Stomach smooth muscle (tissue), 2 donors: Measurements from ENCODE around the gene EIF2B1.
A peak's percentile ranks its signal among the peaks of the same experiment; 100 is the strongest.
"Not testable (repeated sequence)": the region's sequence is repeated elsewhere in the genome, so short reads cannot be mapped to it uniquely, and the experiment has no call there.

Source experiments
- H3K27ac ChIP-seq: one replicate; pipeline ENCODE4 v1.7.0; 2013; ENCODE audit warnings: mild to moderate bottlenecking, low read length, inconsistent platforms
- H3K27me3 ChIP-seq, 2 donors: one replicate each; pipeline ENCODE4 v1.7.0; 2013; ENCODE audit warnings: low read length in 2 of 2; ENCODE audit not compliant: insufficient read depth in 2 of 2, control insufficient read depth in 1 of 2
- H3K36me3 ChIP-seq, 2 donors: one replicate each; pipeline ENCODE4 v1.7.0; 2013; ENCODE audit warnings: low read length in 2 of 2; ENCODE audit not compliant: control insufficient read depth in 2 of 2, insufficient read depth in 2 of 2
- H3K4me1 ChIP-seq: one replicate; pipeline ENCODE4 v1.7.0; 2013; ENCODE audit warnings: low read length; ENCODE audit not compliant: control insufficient read depth, insufficient read depth
- H3K4me3 ChIP-seq, 2 donors: one replicate each; pipeline ENCODE4 v1.7.0; 2013; ENCODE audit warnings: low read length in 2 of 2
- H3K9ac ChIP-seq, 2 donors: one replicate each; pipeline ENCODE4 v1.7.0; 2013; ENCODE audit warnings: low read length in 2 of 2, mild to moderate bottlenecking in 1 of 2
- H3K9me3 ChIP-seq, 2 donors: one replicate each; pipeline ENCODE4 v1.7.0; 2013; ENCODE audit warnings: low read length in 2 of 2; ENCODE audit not compliant: control insufficient read depth in 2 of 2
- donor health status: healthy.
- donor health status: Pancreatic carcinoma.

EIF2B1 gene

DNA sequence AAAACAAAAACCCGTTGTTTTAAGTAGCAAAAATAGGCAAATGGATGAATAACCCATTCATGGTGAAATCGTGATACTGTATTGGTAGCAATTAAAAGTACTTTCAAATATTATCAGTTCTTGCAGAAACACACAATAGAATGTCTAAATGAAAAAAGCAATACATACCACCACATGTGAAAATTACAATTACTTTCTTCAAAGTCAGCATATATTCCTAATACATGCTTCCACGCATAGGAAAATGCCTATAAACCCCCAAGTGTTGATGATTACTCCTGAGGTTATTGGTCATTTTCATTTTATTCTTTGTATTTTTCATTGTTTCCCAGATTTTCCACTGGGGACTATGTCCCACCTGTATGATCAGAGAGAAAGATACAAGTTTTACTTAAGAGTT is 16.3 kb downstream of the EIF2B1 start:
- H3K9ac ChIP-seq: no peak overlapping the region
- no peak overlapping the region for H3K4me3 ChIP-seq
- no peaks in the 10 kb centered on the region for H3K27me3 ChIP-seq
- peaks cover 2% of the 10 kb centered on the region for H3K4me1 ChIP-seq
- H3K9me3 ChIP-seq: no peaks in the 10 kb centered on the region
- H3K36me3 ChIP-seq: peaks cover 66 to 68% of the 10 kb centered on the region in 2 donors
- H3K27ac ChIP-seq: no peak overlapping the region

DNA sequence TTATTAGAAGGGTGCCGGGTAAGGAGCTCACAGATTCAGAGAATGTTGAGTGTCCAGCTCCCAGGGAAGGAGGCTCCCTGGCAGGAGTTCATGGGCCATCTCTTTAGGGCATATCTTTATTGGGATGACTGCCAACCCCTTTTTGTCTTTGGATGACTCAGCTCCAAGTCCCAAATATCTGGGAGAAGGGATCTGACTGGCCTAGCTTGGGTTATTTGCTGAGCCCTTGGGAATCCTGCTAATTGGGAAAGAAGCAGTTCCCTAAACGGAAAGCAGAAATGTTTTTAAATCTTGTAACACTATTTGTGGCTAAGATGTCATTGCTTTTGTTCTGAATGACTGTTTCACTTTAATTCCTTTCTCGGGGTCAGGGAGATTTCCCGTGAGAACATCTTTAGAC is 19.0 kb downstream of the EIF2B1 start:
- H3K9me3 ChIP-seq: no peaks in the 10 kb centered on the region
- H3K27me3 ChIP-seq: no peaks in the 10 kb centered on the region
- peaks cover 2% of the 10 kb centered on the region for H3K4me1 ChIP-seq
- no peak overlapping the region for H3K9ac ChIP-seq
- peaks cover 64 to 66% of the 10 kb centered on the region in 2 donors for H3K36me3 ChIP-seq
- H3K4me3 ChIP-seq: no peak overlapping the region
- no peak overlapping the region for H3K27ac ChIP-seq

DNA sequence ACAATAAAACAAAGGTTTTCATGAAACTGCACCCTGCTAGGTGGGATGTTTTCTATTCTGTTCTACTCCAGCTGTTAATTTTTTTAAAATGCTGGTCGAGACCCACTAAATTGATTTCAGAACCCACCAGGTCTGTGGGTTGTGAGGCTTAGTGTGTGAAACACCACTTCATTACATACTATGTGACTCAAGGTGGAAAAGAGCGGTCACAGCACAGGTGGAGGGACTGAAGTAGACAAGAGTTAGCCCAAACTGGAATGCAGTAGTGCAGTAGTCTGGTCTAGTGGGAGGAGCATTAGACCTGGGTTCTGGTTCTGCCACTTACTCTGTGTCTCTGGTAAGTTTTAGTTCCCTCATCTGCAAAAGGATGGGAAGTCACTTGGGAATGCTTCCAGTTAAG is 19.4 kb downstream of the EIF2B1 start:
- Histone ChIP-seq H3K9ac (no peak overlapping the region), H3K27ac (no peak overlapping the region), H3K36me3 (peaks cover 68% of the 10 kb centered on the region in 2 donors)

DNA sequence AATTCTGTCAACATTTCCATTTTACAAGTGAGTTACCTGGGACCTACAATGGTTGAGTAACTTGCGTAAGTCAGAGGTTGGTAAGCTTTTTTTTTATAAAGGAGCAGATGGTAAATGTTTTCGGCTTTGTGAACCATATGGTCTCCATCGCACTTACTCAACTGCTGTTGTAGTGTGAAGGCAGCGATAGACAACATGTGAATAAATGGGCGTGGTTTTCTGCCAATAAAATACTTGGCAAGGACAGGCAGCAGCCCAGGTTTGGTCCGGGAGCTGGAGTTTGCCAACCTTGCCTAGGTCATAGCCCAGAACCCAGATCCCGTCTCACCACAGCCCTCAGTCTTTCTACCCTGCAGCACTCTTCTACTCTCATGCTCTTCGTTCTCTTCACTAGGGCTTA is 25.3 kb downstream of the EIF2B1 start:
- no peak overlapping the region for H3K27ac ChIP-seq
- H3K9ac ChIP-seq: no peak overlapping the region
- H3K9me3 ChIP-seq: no peaks in the 10 kb centered on the region
- no peak overlapping the region for H3K4me3 ChIP-seq
- H3K4me1 ChIP-seq: peaks cover 1% of the 10 kb centered on the region
- peaks cover 49 to 55% of the 10 kb centered on the region in 2 donors for H3K36me3 ChIP-seq
- no peaks in the 10 kb centered on the region for H3K27me3 ChIP-seq

More for the DNA sequence above, 19.4 kb downstream of the EIF2B1 start:
- no peaks in the 10 kb centered on the region for H3K9me3 ChIP-seq
- H3K4me3 ChIP-seq: no peak overlapping the region
- H3K4me1 ChIP-seq: peaks cover 2% of the 10 kb centered on the region
- H3K27me3 ChIP-seq: no peaks in the 10 kb centered on the region

DNA sequence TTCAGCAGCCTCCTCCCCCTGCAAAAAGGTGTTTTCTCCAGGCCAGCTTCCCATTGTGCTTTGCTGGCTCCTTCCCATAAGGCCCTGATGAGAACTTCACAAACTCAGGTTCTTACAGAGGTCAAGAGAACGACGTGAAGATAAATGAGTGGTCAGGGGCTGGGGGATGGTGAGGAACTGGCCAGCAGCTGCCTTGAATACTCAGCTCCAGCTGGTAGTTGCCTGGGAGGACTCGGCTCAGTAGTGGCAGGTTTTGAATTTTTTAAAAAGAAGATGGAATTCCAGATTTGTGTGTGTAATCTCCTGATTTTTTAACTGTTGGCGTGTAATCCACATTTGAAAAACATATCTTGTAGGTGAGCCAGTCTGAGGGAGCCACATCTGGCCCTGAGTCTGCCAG is 25.7 kb downstream of the EIF2B1 start:
- Histone ChIP-seq H3K27me3 (no peaks in the 10 kb centered on the region), H3K36me3 (peaks cover 44 to 53% of the 10 kb centered on the region in 2 donors), H3K4me3 (no peak overlapping the region), H3K4me1 (peaks cover 5% of the 10 kb centered on the region), H3K9me3 (no peaks in the 10 kb centered on the region), H3K9ac (no peak overlapping the region), H3K27ac (no peak overlapping the region)

DNA sequence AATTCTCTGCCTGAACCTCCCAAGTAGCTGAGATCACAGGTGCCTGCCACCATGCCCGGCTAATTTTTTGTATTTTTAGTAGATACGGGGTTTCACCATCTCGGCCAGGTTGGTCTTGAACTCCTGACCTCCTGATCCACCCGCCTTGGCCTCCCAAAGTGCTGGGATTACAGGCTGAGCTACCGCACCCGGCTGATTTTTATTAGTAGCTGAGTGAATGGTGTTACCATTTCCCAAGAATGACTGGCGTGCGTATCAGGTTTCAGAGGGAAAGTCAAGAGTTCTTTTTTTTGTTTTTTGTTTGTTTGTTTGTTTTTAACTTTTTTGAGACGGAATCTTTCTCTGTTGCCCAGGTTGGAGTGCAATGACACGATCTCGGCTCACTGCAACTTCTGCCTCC is 30.0 kb downstream of the EIF2B1 start:
- not testable (repeated sequence) for H3K9me3 ChIP-seq, H3K4me3 ChIP-seq, H3K9ac ChIP-seq, H3K27ac ChIP-seq, H3K27me3 ChIP-seq
- peaks cover 18 to 22% of the 10 kb centered on the region in 2 donors for H3K36me3 ChIP-seq
- H3K4me1 ChIP-seq: peaks cover 19% of the 10 kb centered on the region

DNA sequence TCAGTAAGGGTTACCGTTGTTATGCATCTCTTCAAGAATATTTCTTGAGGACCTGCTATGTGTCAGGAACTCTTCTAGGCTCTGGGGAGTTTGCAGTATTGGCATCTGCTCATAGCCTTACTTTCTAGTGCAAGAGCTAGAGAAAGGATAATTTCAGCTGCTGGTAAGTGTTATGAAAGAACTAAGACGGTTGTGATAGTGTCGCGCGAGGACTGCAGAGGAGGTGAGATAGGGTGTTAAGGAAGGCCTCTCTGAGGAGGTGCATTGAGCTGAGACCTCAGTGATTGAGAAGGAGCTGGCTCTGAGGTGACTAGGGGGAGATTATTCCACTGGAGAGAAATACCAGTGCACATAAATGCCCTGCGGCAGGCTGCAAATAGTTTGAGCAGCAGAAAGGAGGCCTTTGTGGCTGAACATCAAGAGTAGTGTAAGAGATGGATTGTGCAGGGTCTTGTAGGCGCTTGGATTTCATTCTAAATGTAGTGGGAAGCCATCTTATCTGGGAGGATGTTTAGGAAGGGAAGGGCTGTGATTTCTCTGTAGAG is 30.8 kb downstream of the EIF2B1 start:
- H3K36me3 ChIP-seq: peaks cover 10 to 18% of the 10 kb centered on the region in 2 donors
- H3K27ac ChIP-seq: peak overlapping the region; percentile 76
- H3K27me3 ChIP-seq: no peaks in the 10 kb centered on the region
- H3K9ac ChIP-seq: peak overlapping the region; percentile 85
- H3K4me3 ChIP-seq: peak overlapping the region; percentile 95 to 100
- H3K4me1 ChIP-seq: peaks cover 19% of the 10 kb centered on the region
- no peaks in the 10 kb centered on the region for H3K9me3 ChIP-seq

DNA sequence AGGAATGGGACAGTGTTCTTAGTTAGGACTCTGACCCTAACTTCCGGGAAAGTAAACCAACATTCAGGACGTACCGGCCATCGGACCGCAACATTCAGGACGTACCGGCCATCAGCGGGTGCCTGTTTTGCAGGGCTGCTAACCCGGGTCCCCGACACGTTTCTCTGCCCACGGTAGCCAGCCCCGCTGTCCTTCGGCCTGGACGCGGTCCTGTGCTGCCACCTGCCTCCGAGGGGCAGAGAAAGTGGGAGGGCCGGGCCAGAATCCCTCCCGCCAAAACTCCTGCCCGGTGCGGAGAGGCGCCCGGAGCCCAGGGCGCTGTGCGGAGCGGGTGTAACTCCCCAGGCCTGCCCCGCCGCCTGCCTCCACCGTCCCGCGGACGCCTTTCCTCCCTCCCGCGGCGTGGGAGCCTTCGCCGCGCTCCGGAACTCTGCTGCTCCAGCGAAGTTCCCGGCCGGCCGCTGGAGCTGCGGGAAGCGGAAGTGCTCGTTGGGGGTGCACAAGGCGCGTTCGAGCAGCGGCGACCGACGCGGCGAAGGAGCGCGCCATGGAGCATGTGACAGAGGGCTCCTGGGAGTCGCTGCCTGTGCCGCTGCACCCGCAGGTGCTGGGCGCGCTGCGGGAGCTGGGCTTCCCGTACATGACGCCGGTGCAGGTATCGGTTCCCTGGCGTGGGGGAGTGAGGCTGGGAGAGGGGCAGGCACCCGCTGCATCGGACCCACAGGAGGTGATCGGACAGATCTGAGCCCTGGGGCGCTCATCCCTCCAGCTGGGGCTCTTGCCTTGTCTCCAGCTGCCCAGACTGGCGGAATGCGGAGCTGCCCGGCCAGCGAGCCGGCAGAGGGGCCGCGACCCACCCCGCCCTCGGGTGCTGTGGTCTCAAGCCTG is 31.6 kb downstream of the EIF2B1 start, which contains the start of gene DDX55:
DDX55 (plus strand) TSS at position 498 of the 888 bp plus-strand sequence; CDS start at position 548, 50 bp downstream.
- Histone ChIP-seq H3K36me3 (peaks cover 12 to 16% of the 10 kb centered on the region in 2 donors), H3K9ac (peak within 1 kb of the TSS; percentile 85), H3K9me3 (no peaks in the 10 kb centered on the region), H3K27ac (peak within 1 kb of the TSS; percentile 76), H3K4me3 (peak within 1 kb of the TSS; percentile 95 to 100), H3K4me1 (peaks cover 19% of the 10 kb centered on the region), H3K27me3 (no peaks in the 10 kb centered on the region)

DNA sequence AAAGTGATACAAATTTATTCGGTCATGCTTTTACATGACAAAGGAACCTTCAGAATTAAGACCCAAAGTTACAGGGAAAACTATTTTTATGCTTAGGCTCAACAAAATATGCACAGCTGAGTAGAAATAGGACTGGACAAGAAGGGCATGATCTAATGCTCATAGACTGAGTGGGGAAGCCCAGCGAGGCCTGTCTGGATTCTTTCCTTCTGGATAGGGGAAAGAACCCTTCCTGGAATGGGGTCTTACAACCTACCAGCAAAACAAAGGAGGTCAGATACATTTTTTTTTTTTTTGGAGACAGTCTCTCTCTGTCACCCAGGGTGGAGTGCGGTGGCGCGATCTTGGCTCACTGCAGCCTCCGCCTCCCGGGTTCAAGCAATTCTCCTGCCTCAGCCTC is 33.8 kb downstream of the EIF2B1 start:
- no peak overlapping the region for H3K4me3 ChIP-seq
- peaks cover 19% of the 10 kb centered on the region in 2 donors for H3K36me3 ChIP-seq
- peaks cover 19% of the 10 kb centered on the region for H3K4me1 ChIP-seq
- H3K9me3 ChIP-seq: no peaks in the 10 kb centered on the region
- no peak overlapping the region for H3K27ac ChIP-seq
- no peak overlapping the region for H3K9ac ChIP-seq
- no peaks in the 10 kb centered on the region for H3K27me3 ChIP-seq

DNA sequence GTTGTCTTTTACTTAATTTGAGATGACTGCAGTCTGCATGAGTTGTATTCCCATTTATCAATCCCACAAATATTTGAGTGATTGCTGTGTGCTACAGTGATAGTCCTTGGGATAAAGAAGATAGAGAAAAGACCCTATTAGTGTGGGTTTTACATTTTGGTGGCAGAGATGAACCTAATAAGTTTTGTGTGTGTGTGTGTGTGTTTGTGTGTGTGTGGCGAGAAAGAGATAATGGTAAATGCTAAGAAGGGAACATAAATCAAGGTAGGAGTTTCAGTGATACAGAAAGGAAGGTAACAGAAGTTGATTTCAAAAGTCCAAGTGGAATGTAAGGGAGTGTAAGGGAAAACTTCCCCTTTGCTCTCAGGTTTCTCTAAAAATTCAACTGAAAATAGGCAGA is 34.2 kb downstream of the EIF2B1 start:
- Histone ChIP-seq H3K27ac (no peak overlapping the region), H3K27me3 (no peaks in the 10 kb centered on the region), H3K9ac (no peak overlapping the region), H3K4me3 (no peak overlapping the region), H3K9me3 (no peaks in the 10 kb centered on the region), H3K4me1 (peaks cover 19% of the 10 kb centered on the region), H3K36me3 (peaks cover 19% of the 10 kb centered on the region in 2 donors)

DNA sequence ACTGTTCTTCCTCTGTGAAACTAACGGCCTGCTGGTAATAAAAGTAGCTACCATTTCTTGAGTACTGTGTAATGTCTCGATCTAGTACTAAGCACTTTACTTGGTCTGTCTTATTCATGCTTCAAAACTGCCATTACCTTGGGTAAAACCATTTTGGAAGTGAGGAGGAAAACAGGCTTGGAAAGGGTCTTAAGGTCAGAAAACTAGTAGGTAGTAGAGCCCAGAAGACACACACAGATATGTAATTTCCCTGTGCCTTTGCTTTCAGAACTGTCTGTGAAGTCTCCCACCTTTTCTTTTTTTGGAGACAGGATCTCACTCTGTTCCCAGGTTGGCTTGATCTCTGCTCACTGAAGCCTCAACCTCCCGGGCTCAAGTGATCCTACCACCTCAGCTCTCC is 35.0 kb downstream of the EIF2B1 start:
- Histone ChIP-seq H3K27me3 (no peaks in the 10 kb centered on the region), H3K27ac (no peak overlapping the region), H3K4me3 (no peak overlapping the region), H3K9ac (no peak overlapping the region), H3K36me3 (peaks cover 19 to 21% of the 10 kb centered on the region in 2 donors), H3K4me1 (peaks cover 19% of the 10 kb centered on the region), H3K9me3 (no peaks in the 10 kb centered on the region)
